HG03575 (cell line): ENCODE data around the gene MTM1.

ENCODE experiments used
- ATAC-seq: cut with Tn5 transposase; IDR thresholded peaks from one replicate; pipeline ENCODE4 v1.9.1; 2021; ENCODE audit not compliant: unreplicated experiment, insufficient number of reproducible peaks, low FRiP score; ENCODE audit errors: extremely low read depth

MTM1 gene

GRCh38 chrX:150696331-150696730 is 127.9 kb downstream of the MTM1 start:
- no peak for ATAC-seq

GRCh38 chrX:150696866-150697265 is 128.4 kb downstream of the MTM1 start:
- ATAC-seq = no peak

GRCh38 chrX:150697641-150698040 is 129.2 kb downstream of the MTM1 start:
- no peak for ATAC-seq

GRCh38 chrX:150698981-150699380 is 130.6 kb downstream of the MTM1 start:
- no peak for ATAC-seq

- no peak for ATAC-seq
Measured at GRCh38 chrX:150700107-150700506, 131.7 kb downstream of the MTM1 start.

GRCh38 chrX:150701377-150701776 is 133.0 kb downstream of the MTM1 start:
- no peak for ATAC-seq

GRCh38 chrX:150702966-150703694 is 134.7 kb downstream of the MTM1 start:
- no peak for ATAC-seq

GRCh38 chrX:150703695-150703974 is 135.2 kb downstream of the MTM1 start:
- ATAC-seq = no peak

- no peak for ATAC-seq
Measured at GRCh38 chrX:150704030-150704613, 135.7 kb downstream of the MTM1 start.

- ATAC-seq = no peak
Measured at GRCh38 chrX:150712619-150713018, 144.2 kb downstream of the MTM1 start.

- ATAC-seq = no peak
Measured at GRCh38 chrX:150715184-150715583, 146.8 kb downstream of the MTM1 start.

GRCh38 chrX:150719621-150720020 is 151.2 kb downstream of the MTM1 start:
- no peak for ATAC-seq
